ENCODE results near the gene HECTD4.

The HECTD4 gene

GRCh38 chr12:112140728-112141127, 241.5 kb downstream of the HECTD4 start:
- no peak for TF ChIP-seq CTCF (IDR thresholded peaks at IDR 0.05)

- TF ChIP-seq CTCF (IDR thresholded peaks at IDR 0.05) = no peak
Observed at GRCh38 chr12:112134731-112135130, 247.5 kb downstream of the HECTD4 start.

- TF ChIP-seq CTCF (IDR thresholded peaks at IDR 0.05) = no peak
Observed at GRCh38 chr12:112133418-112133817, 248.8 kb downstream of the HECTD4 start.

GRCh38 chr12:112131686-112132085, 250.5 kb downstream of the HECTD4 start:
- TF ChIP-seq CTCF (IDR thresholded peaks at IDR 0.05) = no peak

- TF ChIP-seq CTCF (IDR thresholded peaks at IDR 0.05) = no peak
Observed at GRCh38 chr12:112130441-112130998, 251.7 kb downstream of the HECTD4 start.

- TF ChIP-seq CTCF (IDR thresholded peaks at IDR 0.05) = no peak
Observed at GRCh38 chr12:112126911-112127310, 255.3 kb downstream of the HECTD4 start.

GRCh38 chr12:112126000-112126438, 256.2 kb downstream of the HECTD4 start:
- no peak for TF ChIP-seq CTCF (IDR thresholded peaks at IDR 0.05)
